ENCODE results near the gene LSAMP.
"Not testable (repeated sequence)": the region's sequence is repeated elsewhere in the genome, so short reads cannot be mapped to it uniquely, and the experiment has no call there.

The LSAMP gene

GRCh38 chr3:115857518-115858136, 587.7 kb downstream of the LSAMP start:
- Mint-ChIP-seq H3K27ac (no peak overlapping the region), H3K4me3 (no peak overlapping the region), H3K9me3 (no peaks in the 10 kb centered on the region), H3K27me3 (peaks cover 49% of the 10 kb centered on the region), H3K4me1 (no peaks in the 10 kb centered on the region), H3K36me3 (no peaks in the 10 kb centered on the region)
- ATAC-seq, result no peak

- Mint-ChIP-seq H3K27me3 (peaks cover 34% of the 10 kb centered on the region), H3K36me3 (no peaks in the 10 kb centered on the region), H3K27ac (no peak overlapping the region), H3K4me1 (no peaks in the 10 kb centered on the region), H3K4me3 (no peak overlapping the region), H3K9me3 (no peaks in the 10 kb centered on the region)
- ATAC-seq, result no peak
These were observed 589.4 kb downstream of the LSAMP start for GRCh38 chr3:115855911-115856310.

DNA sequence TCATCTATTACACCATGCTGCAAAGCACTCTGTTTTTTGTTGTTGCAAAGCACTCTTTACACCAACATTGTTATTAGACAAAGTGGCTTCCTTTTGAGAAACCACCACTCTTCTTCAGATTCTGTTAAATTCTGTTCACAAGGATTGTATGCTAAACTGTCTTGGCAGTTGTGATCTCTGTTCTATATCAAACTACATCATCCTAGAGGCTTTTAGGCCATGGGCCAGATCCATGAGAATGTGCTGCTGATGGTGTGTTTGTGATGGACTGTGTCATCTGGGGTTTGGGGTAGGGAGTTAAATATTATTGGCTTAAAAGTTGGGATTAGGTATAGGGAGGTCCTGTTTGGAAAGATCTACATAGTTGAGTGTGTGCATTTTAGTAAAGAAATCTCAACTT, 592.2 kb downstream of the LSAMP start:
- peaks cover 17% of the 10 kb centered on the region for H3K27me3 Mint-ChIP-seq
- no peaks in the 10 kb centered on the region for H3K9me3 Mint-ChIP-seq

DNA sequence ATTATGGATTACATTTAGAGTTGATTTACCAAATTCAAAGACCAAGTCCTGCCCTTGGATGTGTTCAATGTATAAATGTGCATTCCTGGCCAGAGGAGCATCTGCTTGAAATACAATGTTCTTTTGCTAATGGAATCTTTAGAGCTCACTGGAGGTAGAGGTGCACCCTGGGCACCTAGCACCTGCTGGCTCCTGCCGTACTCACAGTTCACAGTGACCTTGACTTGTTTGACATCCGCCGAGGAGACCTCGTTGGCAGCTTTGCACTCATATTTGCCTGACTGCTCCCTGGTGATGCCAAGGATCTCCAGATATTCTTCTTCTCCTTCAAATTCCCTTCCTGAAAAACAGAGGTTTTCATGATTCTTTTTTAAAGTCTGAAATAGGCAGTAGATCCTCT, 593.0 kb downstream of the LSAMP start:
- Mint-ChIP-seq H3K27ac (no peak overlapping the region), H3K4me3 (no peak overlapping the region), H3K27me3 (peaks cover 10% of the 10 kb centered on the region), H3K4me1 (no peaks in the 10 kb centered on the region), H3K9me3 (no peaks in the 10 kb centered on the region), H3K36me3 (no peaks in the 10 kb centered on the region)
- ATAC-seq, result no peak

More for the DNA sequence above, 592.2 kb downstream of the LSAMP start:
- no peaks in the 10 kb centered on the region for H3K36me3 Mint-ChIP-seq
- H3K4me1 Mint-ChIP-seq, result no peaks in the 10 kb centered on the region
- no peak overlapping the region for H3K27ac Mint-ChIP-seq
- no peak for ATAC-seq
- H3K4me3 Mint-ChIP-seq, result no peak overlapping the region

DNA sequence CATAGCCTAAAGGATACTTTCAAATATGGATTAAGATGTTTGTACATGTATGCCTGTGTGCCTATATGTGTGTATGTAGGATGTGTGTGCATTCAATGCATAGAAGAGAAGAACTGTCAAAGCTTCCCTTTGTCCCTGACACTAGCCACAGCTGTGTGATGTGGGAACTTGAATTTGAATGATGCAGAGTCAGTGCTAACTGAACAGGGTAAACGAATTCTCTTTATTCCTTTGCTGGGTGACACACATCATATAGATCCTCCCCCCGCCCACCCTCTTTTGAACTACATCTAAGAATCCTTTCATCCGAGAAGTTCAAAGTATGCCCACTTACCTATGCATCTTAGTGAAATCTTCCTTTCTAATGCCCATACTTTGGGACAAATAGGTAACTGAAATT, 593.7 kb downstream of the LSAMP start:
- Mint-ChIP-seq H3K9me3 (no peaks in the 10 kb centered on the region), H3K27ac (no peak overlapping the region), H3K27me3 (peaks cover 10% of the 10 kb centered on the region), H3K4me1 (no peaks in the 10 kb centered on the region), H3K36me3 (no peaks in the 10 kb centered on the region), H3K4me3 (no peak overlapping the region)
- ATAC-seq, result no peak

- Mint-ChIP-seq H3K4me3 (no peak overlapping the region), H3K27ac (no peak overlapping the region), H3K36me3 (no peaks in the 10 kb centered on the region), H3K4me1 (no peaks in the 10 kb centered on the region), H3K27me3 (no peaks in the 10 kb centered on the region), H3K9me3 (no peaks in the 10 kb centered on the region)
- ATAC-seq, result no peak
These were observed 596.6 kb downstream of the LSAMP start for GRCh38 chr3:115848641-115849040.

DNA sequence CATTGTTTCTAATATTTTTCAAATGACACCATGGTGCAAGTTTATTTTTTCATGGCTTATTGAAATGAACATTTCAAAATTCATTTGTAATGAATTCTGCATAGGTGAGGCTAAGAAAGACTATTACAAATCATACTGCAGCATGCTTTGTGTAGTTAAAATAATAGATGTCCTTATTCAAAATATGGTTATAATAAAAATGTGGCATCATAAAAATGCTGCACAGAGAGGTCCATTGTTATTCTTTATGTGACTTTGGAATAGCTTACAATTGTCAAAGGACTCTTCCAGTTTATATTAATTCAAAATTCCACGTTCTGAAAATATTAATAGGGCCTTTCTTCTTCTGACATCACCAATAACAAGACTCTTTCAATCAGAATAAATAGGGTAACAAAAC, 599.3 kb downstream of the LSAMP start:
- H3K27ac Mint-ChIP-seq, result no peak overlapping the region
- no peaks in the 10 kb centered on the region for H3K27me3 Mint-ChIP-seq
- H3K9me3 Mint-ChIP-seq, result no peaks in the 10 kb centered on the region
- no peaks in the 10 kb centered on the region for H3K4me1 Mint-ChIP-seq
- H3K36me3 Mint-ChIP-seq, result no peaks in the 10 kb centered on the region
- no peak for ATAC-seq
- H3K4me3 Mint-ChIP-seq, result no peak overlapping the region

- not testable (repeated sequence) for H3K27ac Mint-ChIP-seq, ATAC-seq, H3K27me3 Mint-ChIP-seq, H3K4me1 Mint-ChIP-seq, H3K4me3 Mint-ChIP-seq, H3K9me3 Mint-ChIP-seq, H3K36me3 Mint-ChIP-seq
These were observed 600.6 kb downstream of the LSAMP start for GRCh38 chr3:115844729-115845128.

DNA sequence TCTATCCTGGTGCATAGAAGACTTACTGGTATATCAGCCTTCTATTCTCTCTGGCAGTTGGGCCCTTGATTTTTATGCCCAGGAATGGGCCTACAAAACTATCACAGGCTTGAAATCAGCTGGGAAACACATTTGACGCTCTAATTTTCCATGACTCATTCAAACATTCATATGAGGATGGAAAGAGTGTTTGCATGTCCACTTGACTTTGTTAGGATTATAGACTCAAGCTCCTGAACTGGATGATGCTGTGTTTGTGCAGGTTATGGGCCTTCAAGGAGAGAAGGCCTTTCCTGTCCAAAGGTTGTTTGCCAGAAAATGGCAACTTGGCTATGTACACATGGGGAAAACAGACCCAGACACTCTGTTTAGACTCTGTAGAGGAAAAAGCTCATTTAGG, 602.1 kb downstream of the LSAMP start:
- H3K9me3 Mint-ChIP-seq, result no peaks in the 10 kb centered on the region
- no peak overlapping the region for H3K27ac Mint-ChIP-seq
- H3K36me3 Mint-ChIP-seq, result no peaks in the 10 kb centered on the region
- no peak overlapping the region for H3K4me3 Mint-ChIP-seq
- H3K4me1 Mint-ChIP-seq, result no peaks in the 10 kb centered on the region
- no peak for ATAC-seq
- no peaks in the 10 kb centered on the region for H3K27me3 Mint-ChIP-seq

DNA sequence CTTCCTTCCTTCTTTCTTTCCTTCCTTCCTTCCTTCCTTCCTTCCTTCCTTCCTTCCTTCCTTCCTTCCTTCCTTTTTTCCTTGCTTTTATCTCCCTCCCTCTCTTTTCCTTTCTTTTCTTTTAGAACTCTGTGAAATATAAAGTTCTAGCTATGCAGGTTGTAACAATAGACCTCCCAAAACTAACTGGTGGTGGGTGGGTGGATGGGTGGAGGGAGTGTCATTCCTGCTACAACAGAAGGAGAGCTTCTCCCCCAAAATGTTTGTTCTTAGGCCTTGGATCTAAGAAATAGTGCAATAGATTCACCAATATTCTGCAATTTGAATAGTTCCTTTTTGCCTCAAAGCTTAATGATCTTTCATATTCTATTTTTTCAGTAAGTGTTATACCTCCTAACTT, 606.0 kb downstream of the LSAMP start:
- no peaks in the 10 kb centered on the region for H3K9me3 Mint-ChIP-seq
- ATAC-seq, result no peak
- no peaks in the 10 kb centered on the region for H3K27me3 Mint-ChIP-seq
- no peaks in the 10 kb centered on the region for H3K36me3 Mint-ChIP-seq
- no peak overlapping the region for H3K27ac Mint-ChIP-seq
- H3K4me1 Mint-ChIP-seq, result no peaks in the 10 kb centered on the region
- H3K4me3 Mint-ChIP-seq, result no peak overlapping the region

DNA sequence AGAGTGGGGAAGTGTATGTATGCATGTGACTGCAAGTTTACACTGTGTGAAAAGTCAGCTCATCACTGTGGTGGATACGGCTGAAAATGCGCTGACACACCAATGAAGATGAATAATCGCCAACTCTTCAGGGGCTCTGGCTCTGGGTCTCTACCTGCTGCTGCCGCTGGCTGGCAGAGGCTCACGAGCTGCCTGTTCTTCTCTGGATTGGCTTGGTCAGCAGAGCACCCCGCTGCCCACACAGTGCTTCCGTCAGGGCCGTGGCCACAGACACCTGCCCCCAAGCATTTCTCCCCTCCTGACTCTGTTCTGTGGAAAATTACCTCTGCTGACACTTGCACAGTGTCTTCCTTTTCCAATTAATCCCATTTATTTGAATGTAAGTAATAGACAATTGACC, 606.5 kb downstream of the LSAMP start:
- Mint-ChIP-seq H3K4me3 (no peak overlapping the region), H3K27me3 (no peaks in the 10 kb centered on the region), H3K36me3 (no peaks in the 10 kb centered on the region), H3K9me3 (no peaks in the 10 kb centered on the region), H3K4me1 (no peaks in the 10 kb centered on the region), H3K27ac (no peak overlapping the region)
- no peak for ATAC-seq

DNA sequence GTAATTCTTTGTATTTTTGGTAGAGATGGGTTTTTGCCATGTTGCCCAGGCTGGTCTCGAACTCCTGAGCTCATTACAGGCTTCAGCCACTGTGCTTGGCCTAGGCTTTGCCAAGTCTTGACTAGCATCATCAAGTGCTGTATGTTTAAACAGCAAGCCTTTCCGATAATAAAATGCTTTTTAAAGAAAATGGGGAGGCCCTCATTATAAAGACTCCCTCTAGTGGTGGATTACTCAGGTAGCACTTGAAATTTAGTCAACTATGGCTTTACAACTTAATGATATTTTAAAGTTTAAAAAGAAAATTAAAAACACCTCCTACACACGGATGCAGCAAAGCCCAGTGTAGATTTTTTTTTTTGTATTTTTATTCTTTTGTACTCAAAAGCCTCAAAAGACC, 608.3 kb downstream of the LSAMP start:
- Mint-ChIP-seq H3K36me3 (no peaks in the 10 kb centered on the region), H3K4me1 (no peaks in the 10 kb centered on the region), H3K4me3 (no peak overlapping the region), H3K9me3 (no peaks in the 10 kb centered on the region), H3K27ac (no peak overlapping the region), H3K27me3 (peaks cover 1% of the 10 kb centered on the region)
- ATAC-seq, result no peak

GRCh38 chr3:115835946-115836345, 609.3 kb downstream of the LSAMP start:
- Mint-ChIP-seq H3K36me3 (no peaks in the 10 kb centered on the region), H3K27me3 (peaks cover 11% of the 10 kb centered on the region), H3K4me3 (no peak overlapping the region), H3K4me1 (no peaks in the 10 kb centered on the region), H3K27ac (no peak overlapping the region), H3K9me3 (no peaks in the 10 kb centered on the region)
- no peak for ATAC-seq

DNA sequence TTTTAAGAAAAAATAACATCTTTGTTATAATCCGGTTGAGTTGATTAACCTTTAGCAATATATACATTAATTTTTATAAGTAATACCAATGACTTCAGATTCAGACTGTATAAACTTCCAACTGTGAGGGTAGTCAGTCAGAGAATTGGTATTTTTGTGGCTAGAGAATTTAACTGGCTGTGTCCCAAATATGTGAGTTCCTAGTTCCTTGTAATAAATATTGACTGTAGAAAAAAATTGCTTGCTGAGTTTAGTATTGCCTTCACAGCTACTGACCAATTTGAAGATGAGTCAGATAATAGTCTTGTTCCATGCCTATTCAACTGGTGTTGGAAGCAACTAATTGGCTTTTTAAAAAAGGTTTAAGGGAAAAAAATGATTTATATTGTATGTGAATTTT, 611.2 kb downstream of the LSAMP start:
- Mint-ChIP-seq H3K36me3 (no peaks in the 10 kb centered on the region), H3K27me3 (peaks cover 15% of the 10 kb centered on the region), H3K9me3 (no peaks in the 10 kb centered on the region), H3K4me3 (no peak overlapping the region), H3K27ac (no peak overlapping the region), H3K4me1 (no peaks in the 10 kb centered on the region)
- no peak for ATAC-seq

DNA sequence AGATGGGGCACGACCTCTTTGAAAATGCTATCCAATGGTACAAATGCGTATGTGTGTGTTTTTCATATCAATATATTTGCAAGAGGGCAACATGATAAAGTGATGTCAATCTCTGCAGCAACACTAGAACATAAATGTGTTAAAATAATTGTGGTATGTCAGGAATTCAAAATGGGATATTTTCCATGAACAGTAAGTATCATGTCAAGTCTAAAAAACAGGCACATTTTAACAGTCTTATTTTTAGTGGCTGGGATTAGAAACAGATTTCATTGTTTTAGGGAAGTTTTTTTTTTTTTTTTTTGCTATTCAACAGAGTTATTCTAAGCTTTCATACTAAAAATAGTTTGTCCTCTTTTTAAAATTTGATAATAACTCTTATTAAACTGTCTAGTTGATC, 612.2 kb downstream of the LSAMP start:
- H3K4me3 Mint-ChIP-seq, result no peak overlapping the region
- H3K4me1 Mint-ChIP-seq, result no peaks in the 10 kb centered on the region
- H3K27me3 Mint-ChIP-seq, result peaks cover 25% of the 10 kb centered on the region
- no peak overlapping the region for H3K27ac Mint-ChIP-seq
- no peaks in the 10 kb centered on the region for H3K36me3 Mint-ChIP-seq
- H3K9me3 Mint-ChIP-seq, result no peaks in the 10 kb centered on the region
- no peak for ATAC-seq

GRCh38 chr3:115832265-115832664, 613.0 kb downstream of the LSAMP start:
- Mint-ChIP-seq H3K9me3 (no peaks in the 10 kb centered on the region), H3K27ac (no peak overlapping the region), H3K4me3 (no peak overlapping the region), H3K36me3 (no peaks in the 10 kb centered on the region), H3K4me1 (no peaks in the 10 kb centered on the region), H3K27me3 (peaks cover 33% of the 10 kb centered on the region)
- ATAC-seq, result no peak

- no peaks in the 10 kb centered on the region for H3K36me3 Mint-ChIP-seq
- H3K27me3 Mint-ChIP-seq, result peaks cover 37% of the 10 kb centered on the region
- ATAC-seq, result no peak
- no peaks in the 10 kb centered on the region for H3K9me3 Mint-ChIP-seq
- H3K4me3 Mint-ChIP-seq, result no peak overlapping the region
- H3K4me1 Mint-ChIP-seq, result no peaks in the 10 kb centered on the region
- H3K27ac Mint-ChIP-seq, result no peak overlapping the region
These were observed 613.4 kb downstream of the LSAMP start for GRCh38 chr3:115831864-115832263.
